Measurements from ENCODE around the gene TIMELESS.

DNA sequence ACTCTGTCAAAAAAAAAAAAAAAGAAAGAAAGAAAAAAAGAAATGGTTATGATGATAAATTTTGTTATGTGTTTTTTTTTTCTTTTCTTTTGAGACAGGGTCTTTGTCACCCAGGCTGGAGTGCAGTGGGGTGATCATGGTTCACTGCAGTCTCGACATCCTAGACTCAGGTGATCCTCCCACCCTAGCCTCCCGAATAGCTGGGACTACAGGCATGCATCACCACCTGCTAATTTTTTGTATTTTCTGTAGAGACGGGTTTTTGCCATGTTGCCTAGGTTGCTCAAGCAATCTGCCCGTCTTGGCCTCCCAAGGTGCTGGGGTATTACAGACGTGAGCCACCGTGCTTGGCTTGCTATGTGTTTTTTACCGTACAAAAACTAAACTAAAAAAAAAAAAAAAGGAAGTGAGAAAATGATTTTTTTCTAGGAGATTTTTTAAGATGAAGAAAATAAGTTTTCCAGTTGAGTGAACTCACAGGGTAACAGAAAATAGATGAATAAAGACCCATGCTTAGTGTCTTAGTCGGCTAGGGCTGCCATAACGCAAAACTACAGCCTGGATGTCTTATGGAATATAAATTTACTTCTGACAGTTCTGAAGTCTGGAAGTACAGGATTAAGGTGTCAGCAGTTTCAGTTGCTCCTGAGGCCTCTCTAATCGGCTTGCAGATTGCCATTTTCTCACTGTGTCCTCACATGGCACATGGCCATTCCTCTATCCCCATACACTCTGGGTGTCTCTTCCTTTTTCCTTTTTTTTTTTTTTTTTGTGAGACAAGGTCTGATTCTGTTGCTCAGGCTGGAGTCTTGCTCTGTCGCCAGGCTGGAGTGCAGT, 73.4 kb downstream of the TIMELESS start:
- TF ChIP-seq, protein P1, sequence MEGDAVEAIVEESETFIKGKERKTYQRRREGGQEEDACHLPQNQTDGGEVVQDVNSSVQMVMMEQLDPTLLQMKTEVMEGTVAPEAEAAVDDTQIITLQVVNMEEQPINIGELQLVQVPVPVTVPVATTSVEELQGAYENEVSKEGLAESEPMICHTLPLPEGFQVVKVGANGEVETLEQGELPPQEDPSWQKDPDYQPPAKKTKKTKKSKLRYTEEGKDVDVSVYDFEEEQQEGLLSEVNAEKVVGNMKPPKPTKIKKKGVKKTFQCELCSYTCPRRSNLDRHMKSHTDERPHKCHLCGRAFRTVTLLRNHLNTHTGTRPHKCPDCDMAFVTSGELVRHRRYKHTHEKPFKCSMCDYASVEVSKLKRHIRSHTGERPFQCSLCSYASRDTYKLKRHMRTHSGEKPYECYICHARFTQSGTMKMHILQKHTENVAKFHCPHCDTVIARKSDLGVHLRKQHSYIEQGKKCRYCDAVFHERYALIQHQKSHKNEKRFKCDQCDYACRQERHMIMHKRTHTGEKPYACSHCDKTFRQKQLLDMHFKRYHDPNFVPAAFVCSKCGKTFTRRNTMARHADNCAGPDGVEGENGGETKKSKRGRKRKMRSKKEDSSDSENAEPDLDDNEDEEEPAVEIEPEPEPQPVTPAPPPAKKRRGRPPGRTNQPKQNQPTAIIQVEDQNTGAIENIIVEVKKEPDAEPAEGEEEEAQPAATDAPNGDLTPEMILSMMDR (IDR thresholded peaks at IDR 0.05; ENCODE audit: low read length): no peak
- TF ChIP-seq EZH2 (optimal IDR thresholded peaks at IDR 0.05; ENCODE audit: low read depth, low read length): no peak
